ENCODE data around the gene ECT2L.

DNA sequence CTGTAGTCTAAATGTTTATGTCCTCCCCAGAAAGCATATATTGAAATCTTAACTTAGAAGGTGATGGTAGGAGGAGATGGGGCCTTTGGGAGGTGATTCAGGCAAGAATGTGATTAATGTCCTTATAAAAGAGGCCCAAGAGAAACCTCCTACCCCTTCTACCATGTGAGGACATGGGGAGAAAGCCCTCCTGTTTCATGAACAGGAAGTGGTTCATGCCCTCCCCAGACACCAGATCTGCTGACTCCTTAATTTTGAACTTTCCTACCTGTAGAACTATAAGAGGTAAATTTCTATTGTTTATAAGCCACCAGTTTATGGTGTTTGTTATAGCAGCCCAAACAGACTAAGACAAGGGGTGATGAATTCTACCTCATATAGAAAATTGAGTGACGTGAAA is 8.7 kb upstream of the ECT2L start:
- TF ChIP-seq EZH2 (IDR thresholded peaks at IDR 0.05; ENCODE audit: borderline replicate concordance, low read depth, low read length, poor library complexity, severe bottlenecking) = no peak
- TF ChIP-seq, protein P1, sequence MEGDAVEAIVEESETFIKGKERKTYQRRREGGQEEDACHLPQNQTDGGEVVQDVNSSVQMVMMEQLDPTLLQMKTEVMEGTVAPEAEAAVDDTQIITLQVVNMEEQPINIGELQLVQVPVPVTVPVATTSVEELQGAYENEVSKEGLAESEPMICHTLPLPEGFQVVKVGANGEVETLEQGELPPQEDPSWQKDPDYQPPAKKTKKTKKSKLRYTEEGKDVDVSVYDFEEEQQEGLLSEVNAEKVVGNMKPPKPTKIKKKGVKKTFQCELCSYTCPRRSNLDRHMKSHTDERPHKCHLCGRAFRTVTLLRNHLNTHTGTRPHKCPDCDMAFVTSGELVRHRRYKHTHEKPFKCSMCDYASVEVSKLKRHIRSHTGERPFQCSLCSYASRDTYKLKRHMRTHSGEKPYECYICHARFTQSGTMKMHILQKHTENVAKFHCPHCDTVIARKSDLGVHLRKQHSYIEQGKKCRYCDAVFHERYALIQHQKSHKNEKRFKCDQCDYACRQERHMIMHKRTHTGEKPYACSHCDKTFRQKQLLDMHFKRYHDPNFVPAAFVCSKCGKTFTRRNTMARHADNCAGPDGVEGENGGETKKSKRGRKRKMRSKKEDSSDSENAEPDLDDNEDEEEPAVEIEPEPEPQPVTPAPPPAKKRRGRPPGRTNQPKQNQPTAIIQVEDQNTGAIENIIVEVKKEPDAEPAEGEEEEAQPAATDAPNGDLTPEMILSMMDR (conservative IDR thresholded peaks at IDR 0.05; ENCODE audit: low read depth, low read length) = no peak
